ENCODE measurements around the gene RPS6KL1. TPM values are rescaled to one million over a fixed set of nuclear protein-coding genes. Genes with fewer than 3 reads are reported as not detected.

RPS6KL1 gene
- total RNA-seq, 2 donors from 2014 or later = 8.0 to 16.2 TPM

DNA sequence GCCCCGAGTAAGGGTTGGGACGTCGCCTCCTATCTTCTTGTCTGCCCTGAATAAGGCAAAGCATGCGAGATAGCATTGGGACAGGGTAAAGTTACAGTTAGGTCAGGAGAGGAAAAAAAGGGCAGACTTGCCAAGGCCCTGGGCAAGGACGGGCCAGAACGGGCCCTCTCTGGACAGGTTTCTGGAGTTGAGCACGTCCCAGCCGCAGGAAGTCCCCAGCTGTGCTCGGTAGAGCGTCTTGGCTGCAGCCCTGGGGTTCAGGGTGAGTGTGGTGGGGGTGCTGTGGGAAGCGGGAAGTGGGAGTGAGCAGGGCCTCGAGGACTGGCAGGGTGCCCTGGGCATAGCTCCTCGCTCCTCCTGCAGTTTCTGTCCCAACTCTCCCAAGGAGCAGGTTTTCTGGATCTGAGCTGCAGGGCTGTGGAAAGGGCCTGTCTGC, 5.4 kb downstream of the RPS6KL1 start:
- H3K36me3 ChIP-seq (replicated peaks in 1 of 2; ENCODE audit: insufficient read depth in 1 of 2, low read depth in 2 of 2) = no peaks in the 10 kb centered on the region
- TF ChIP-seq, protein P1, sequence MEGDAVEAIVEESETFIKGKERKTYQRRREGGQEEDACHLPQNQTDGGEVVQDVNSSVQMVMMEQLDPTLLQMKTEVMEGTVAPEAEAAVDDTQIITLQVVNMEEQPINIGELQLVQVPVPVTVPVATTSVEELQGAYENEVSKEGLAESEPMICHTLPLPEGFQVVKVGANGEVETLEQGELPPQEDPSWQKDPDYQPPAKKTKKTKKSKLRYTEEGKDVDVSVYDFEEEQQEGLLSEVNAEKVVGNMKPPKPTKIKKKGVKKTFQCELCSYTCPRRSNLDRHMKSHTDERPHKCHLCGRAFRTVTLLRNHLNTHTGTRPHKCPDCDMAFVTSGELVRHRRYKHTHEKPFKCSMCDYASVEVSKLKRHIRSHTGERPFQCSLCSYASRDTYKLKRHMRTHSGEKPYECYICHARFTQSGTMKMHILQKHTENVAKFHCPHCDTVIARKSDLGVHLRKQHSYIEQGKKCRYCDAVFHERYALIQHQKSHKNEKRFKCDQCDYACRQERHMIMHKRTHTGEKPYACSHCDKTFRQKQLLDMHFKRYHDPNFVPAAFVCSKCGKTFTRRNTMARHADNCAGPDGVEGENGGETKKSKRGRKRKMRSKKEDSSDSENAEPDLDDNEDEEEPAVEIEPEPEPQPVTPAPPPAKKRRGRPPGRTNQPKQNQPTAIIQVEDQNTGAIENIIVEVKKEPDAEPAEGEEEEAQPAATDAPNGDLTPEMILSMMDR (IDR thresholded peaks at IDR 0.05) = no peak
- TF ChIP-seq POLR2A (IDR thresholded peaks at IDR 0.05) = no peak
- no peaks in the 10 kb centered on the region for H3K27me3 ChIP-seq
- no peaks in the 10 kb centered on the region for H3K9me3 ChIP-seq
- H3K4me1 ChIP-seq = no peaks in the 10 kb centered on the region
- peak overlapping the region in 1 of 4 donors; percentile 26 for H3K27ac ChIP-seq
- no peak overlapping the region for H3K4me3 ChIP-seq
- peak; percentile 11 for ATAC-seq
- WGBS, 2 donors = 67 to 74% methylated on average over 13 of the region's 13 CpGs
- intact Hi-C loops (cut with DNase I) = no loop called here
- no peak for DNase-seq

DNA sequence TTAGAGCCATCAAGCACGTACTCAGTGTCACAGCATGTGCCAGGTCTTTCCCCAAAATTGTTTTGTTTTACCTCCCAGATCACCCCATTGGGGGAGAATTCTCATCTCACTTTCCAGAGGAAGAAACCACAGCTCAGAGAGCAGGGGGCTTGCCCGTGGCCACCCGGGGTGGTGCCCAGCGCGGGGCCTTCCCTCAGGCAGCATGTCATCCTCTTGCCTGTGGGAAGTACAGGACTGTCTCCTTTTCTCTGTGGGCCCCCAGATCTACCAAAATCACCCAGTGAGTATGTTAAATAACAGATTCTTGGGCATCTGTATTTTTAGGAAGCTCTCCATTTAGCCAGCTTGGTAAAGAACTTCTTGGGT, 5.9 kb downstream of the RPS6KL1 start:
- Histone ChIP-seq H3K9me3 (no peaks in the 10 kb centered on the region), H3K4me3 (no peak overlapping the region), H3K4me1 (no peaks in the 10 kb centered on the region), H3K36me3 (replicated peaks in 1 of 2; ENCODE audit: insufficient read depth in 1 of 2, low read depth in 2 of 2) (no peaks in the 10 kb centered on the region), H3K27me3 (no peaks in the 10 kb centered on the region), H3K27ac (peak overlapping the region in 1 of 4 donors; percentile 26)
- DNase-seq (no peak), ATAC-seq (no peak)
- intact Hi-C loops (cut with DNase I) = no loop called here
- TF ChIP-seq POLR2A (IDR thresholded peaks at IDR 0.05) = no peak
- TF ChIP-seq, protein P1 (IDR thresholded peaks at IDR 0.05) = no peak
- WGBS, 2 donors = 91 to 95% methylated on average over 5 of the region's 5 CpGs

DNA sequence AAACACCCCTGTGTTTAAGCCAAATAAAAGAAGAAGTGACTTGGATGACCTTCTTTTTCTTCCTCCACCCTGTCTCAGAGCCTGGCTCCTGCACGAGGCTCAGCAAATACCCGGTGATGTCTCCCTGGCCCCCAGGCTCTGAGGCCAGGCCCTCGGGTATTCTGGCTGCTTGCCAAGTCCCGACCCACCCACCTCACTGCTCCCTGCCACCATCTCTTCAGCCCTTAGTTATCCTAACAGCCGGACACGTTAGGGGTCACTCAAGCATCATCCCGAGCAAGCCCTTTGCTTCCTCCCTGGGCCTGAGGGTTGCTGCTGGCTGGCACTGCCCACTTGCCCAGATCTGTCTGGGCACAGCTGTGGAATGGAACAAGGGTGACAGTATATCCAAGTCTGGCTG, 7.2 kb downstream of the RPS6KL1 start:
- Histone ChIP-seq H3K9me3 (no peaks in the 10 kb centered on the region), H3K4me3 (no peak overlapping the region), H3K27me3 (no peaks in the 10 kb centered on the region), H3K4me1 (no peaks in the 10 kb centered on the region), H3K36me3 (replicated peaks in 1 of 2; ENCODE audit: insufficient read depth in 1 of 2, low read depth in 2 of 2) (no peaks in the 10 kb centered on the region), H3K27ac (no peak overlapping the region)
- ATAC-seq (no peak), DNase-seq (no peak)
- intact Hi-C loops (cut with DNase I) = no loop called here
- no peak for TF ChIP-seq POLR2A (IDR thresholded peaks at IDR 0.05)
- TF ChIP-seq, protein P1 (IDR thresholded peaks at IDR 0.05) = no peak
- WGBS, 2 donors = 53 to 56% methylated on average over 7 of the region's 7 CpGs

DNA sequence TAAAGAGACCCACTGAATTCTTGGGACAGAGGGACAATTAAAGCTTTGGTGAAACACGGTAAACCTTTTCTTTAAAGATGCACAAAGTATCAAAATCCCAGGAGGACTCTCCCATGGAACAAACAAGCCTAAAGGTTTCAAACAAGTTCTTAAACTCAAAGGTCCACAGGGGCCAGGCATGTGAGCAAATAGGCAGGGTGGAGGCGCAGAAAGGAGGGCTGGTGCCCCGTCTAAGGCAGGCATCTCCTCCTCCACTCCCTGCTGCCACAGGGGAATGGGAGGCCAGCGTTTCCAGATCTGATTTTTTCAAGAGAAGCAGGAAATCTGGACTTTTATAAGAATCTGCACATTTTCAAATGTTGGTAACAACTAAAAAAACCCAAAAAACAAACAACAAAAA, 7.6 kb downstream of the RPS6KL1 start:
- no peaks in the 10 kb centered on the region for H3K4me1 ChIP-seq
- ATAC-seq = no peak
- H3K27ac ChIP-seq = no peak overlapping the region
- H3K36me3 ChIP-seq (replicated peaks in 1 of 2; ENCODE audit: insufficient read depth in 1 of 2, low read depth in 2 of 2) = no peaks in the 10 kb centered on the region
- H3K9me3 ChIP-seq = no peaks in the 10 kb centered on the region
- H3K27me3 ChIP-seq = no peaks in the 10 kb centered on the region
- DNase-seq = no peak
- H3K4me3 ChIP-seq = no peak overlapping the region
- intact Hi-C loops (cut with DNase I) = no loop called here
- WGBS, 2 donors = 72 to 81% methylated on average over 4 of the region's 4 CpGs
- TF ChIP-seq, protein P1 (IDR thresholded peaks at IDR 0.05) = no peak
- TF ChIP-seq POLR2A (IDR thresholded peaks at IDR 0.05) = no peak

DNA sequence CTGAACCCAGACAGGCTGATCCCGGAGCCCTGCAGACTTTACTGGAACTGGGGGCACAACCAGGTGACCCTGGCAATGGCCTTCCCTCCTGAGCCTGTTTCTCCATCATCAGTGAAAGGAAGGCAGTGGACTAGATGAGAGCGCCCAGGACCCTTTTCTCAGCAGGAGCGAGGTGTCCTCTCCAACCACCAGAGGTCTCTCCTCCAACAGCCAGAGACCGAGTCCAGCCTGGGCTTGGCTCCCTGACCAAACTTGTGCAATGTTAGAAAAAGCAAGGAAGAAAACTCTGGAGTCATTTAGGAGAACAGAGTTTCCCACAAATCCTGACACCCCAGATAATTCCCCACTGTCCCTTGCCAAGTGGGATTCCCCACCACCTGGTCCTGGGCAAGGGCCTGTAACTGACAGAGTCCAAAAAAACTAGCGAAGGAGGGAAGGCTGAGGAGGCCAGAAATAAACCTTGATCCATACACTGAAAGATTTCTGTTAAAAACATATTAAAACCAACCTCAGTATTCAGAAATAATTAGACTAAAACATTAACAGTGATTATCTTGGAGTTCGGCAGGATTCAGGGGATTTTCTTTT, 9.0 kb downstream of the RPS6KL1 start:
- Histone ChIP-seq H3K4me1 (no peaks in the 10 kb centered on the region), H3K27ac (no peak overlapping the region), H3K9me3 (no peaks in the 10 kb centered on the region), H3K36me3 (replicated peaks in 1 of 2; ENCODE audit: insufficient read depth in 1 of 2, low read depth in 2 of 2) (no peaks in the 10 kb centered on the region), H3K4me3 (no peak overlapping the region), H3K27me3 (no peaks in the 10 kb centered on the region)
- TF ChIP-seq, protein P1 (IDR thresholded peaks at IDR 0.05) = peak; percentile 22 to 54 (median 47)
- no peak for TF ChIP-seq POLR2A (IDR thresholded peaks at IDR 0.05)
- peak; percentile 69 for ATAC-seq
- 61 to 65% methylated on average over 6 of the region's 6 CpGs for WGBS, 2 donors
- peak; percentile 43 to 60 (median 57) for DNase-seq
- intact Hi-C loops (cut with DNase I) = no loop called here
